ENCODE results near the gene SLC4A5.

GRCh38 chr2:74347742-74348141, 4.5 kb upstream of the SLC4A5 start:
- TF ChIP-seq REST (IDR thresholded peaks at IDR 0.05; ENCODE audit: insufficient read depth in 1 of 2, low read depth in 2 of 2, low read length in 2 of 2) (no peak), TAF1 (IDR thresholded peaks at IDR 0.05; ENCODE audit: borderline replicate concordance, insufficient read depth, low read length) (no peak), POLR2AphosphoS5 (IDR thresholded peaks at IDR 0.05; ENCODE audit: low read depth, low read length) (no peak), SIN3A (IDR thresholded peaks at IDR 0.05; ENCODE audit: borderline replicate concordance, insufficient read depth, low read length) (no peak), FOXP2 (optimal IDR thresholded peaks at IDR 0.05; ENCODE audit: borderline replicate concordance, extremely low read depth, extremely low read length, insufficient read depth) (no peak)
